Thyroid gland (tissue), 4 donors: ENCODE data around the gene NCKAP1. TPM values are rescaled to one million over a fixed set of nuclear protein-coding genes. Genes with fewer than 3 reads are reported as not detected.
"Not testable (repeated sequence)": the region's sequence is repeated elsewhere in the genome, so short reads cannot be mapped to it uniquely, and the experiment has no call there.

Experiments
- DNase-seq, 2 donors: peaks; one replicate each; pipeline ENCODE4 v3.0.0-alpha.2; 2019
- H3K27ac ChIP-seq, 3 donors: fragments of 200-600 bp; sonication (generic); 1 replicate in 2 of 3; 2 replicates in 1 of 3; pipeline ENCODE4 v1.5.1; 2016 to 2019; ENCODE audit warnings: mild to moderate bottlenecking in 1 of 3, moderate library complexity in 1 of 3
- H3K27me3 ChIP-seq: fragments of 200-600 bp; sonication (generic); one replicate; pipeline ENCODE4 v1.5.1; 2019
- H3K36me3 ChIP-seq, 2 donors: fragments of 200-600 bp; sonication (generic); one replicate each; pipeline ENCODE4 v1.5.1; 2016 to 2019
- H3K4me1 ChIP-seq, 2 donors: fragments of 200-600 bp; sonication (generic); one replicate each; pipeline ENCODE4 v1.5.1; 2017 to 2019
- H3K4me3 ChIP-seq, 3 donors: fragments of 200-600 bp; sonication (generic); replicated peaks in 1 of 3; 1 replicate in 2 of 3; 2 replicates in 1 of 3; pipeline ENCODE4 v1.5.1; 2016; ENCODE audit warnings: mild to moderate bottlenecking in 1 of 3
- H3K9me3 ChIP-seq: fragments of 200-600 bp; sonication (generic); one replicate; pipeline ENCODE4 v1.5.1; 2017
- POLR2A ChIP-seq, 2 donors: fragments of 450-650 bp; IDR thresholded peaks; one replicate each; pipeline ENCODE4 v1.6.1; 2017; ENCODE audit warnings: antibody characterized with exemption in 2 of 2, mild to moderate bottlenecking in 2 of 2, moderate library complexity in 1 of 2
- WGBS, 2 donors: methylation state at CpG; one replicate each; pipeline ENCODE4 v1.1.5; 2017; 5-methylcytosine and 5-hydroxymethylcytosine counted together
- intact Hi-C: fragments of 100-400 bp; cut with DNase I; formaldehyde crosslinking; loops from one replicate; pipeline ENCODE4 v1.15.1; 2023
- total RNA-seq, 4 donors: library from RNA; depleted of rRNA; stranded (reverse); fragments of >200 nt; gene quantifications; one replicate each; pipeline ENCODE4 v1.2.3, GENCODE V29; 2016
- TF ChIP-seq, protein P1 (sequence below), 6 experiments: fragments of 200-600 bp in 3 of 6; fragments of 450-650 bp in 3 of 6; sonication (generic) in 3 of 6; IDR thresholded peaks; one replicate each; pipeline ENCODE4 v1.5.1; 2016 to 2019; ENCODE audit warnings: antibody characterized with exemption in 6 of 6, mild to moderate bottlenecking in 2 of 6, inconsistent platforms in 1 of 6, moderate library complexity in 1 of 6

The NCKAP1 gene
- total RNA-seq, 4 donors from 2014 or later: 139 to 214 (median 172) TPM

DNA sequence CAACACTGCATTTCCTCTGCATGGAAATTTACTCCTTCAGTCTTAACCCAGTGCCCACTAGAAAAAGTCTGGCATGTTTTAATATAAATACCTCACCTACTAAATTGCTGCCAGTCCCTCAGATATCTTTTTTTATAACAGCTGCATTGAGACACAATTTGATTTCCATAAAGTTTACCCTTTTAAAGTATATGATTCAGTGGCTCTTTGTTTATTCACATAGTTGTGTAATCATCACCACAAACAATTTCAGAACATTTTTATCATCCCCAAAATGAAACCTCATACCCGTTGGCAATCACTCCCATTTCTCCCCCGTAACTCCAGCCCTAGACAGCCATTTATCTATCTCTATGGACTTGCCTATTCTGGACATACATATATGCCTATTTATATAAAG lies 154.8 kb downstream of the NCKAP1 start:
- no peak overlapping the region for H3K27ac ChIP-seq
- WGBS, 2 donors: 77 to 87% methylated on average over 2 of the region's 2 CpGs
- H3K27me3 ChIP-seq: no peaks in the 10 kb centered on the region
- intact Hi-C loops: no loop called here
- TF ChIP-seq POLR2A (IDR thresholded peaks at IDR 0.05): no peak
- TF ChIP-seq, protein P1, sequence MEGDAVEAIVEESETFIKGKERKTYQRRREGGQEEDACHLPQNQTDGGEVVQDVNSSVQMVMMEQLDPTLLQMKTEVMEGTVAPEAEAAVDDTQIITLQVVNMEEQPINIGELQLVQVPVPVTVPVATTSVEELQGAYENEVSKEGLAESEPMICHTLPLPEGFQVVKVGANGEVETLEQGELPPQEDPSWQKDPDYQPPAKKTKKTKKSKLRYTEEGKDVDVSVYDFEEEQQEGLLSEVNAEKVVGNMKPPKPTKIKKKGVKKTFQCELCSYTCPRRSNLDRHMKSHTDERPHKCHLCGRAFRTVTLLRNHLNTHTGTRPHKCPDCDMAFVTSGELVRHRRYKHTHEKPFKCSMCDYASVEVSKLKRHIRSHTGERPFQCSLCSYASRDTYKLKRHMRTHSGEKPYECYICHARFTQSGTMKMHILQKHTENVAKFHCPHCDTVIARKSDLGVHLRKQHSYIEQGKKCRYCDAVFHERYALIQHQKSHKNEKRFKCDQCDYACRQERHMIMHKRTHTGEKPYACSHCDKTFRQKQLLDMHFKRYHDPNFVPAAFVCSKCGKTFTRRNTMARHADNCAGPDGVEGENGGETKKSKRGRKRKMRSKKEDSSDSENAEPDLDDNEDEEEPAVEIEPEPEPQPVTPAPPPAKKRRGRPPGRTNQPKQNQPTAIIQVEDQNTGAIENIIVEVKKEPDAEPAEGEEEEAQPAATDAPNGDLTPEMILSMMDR (IDR thresholded peaks at IDR 0.05): no peak
- H3K9me3 ChIP-seq: no peaks in the 10 kb centered on the region
- H3K4me3 ChIP-seq: no peak overlapping the region
- H3K36me3 ChIP-seq: no peaks in the 10 kb centered on the region
- no peaks in the 10 kb centered on the region for H3K4me1 ChIP-seq
- DNase-seq: no peak

GRCh38 chr2:182880100-182880499 lies 158.2 kb downstream of the NCKAP1 start:
- WGBS, 2 donors: 89 to 94% methylated on average over 1 of the region's 1 CpG
- H3K9me3 ChIP-seq, H3K4me1 ChIP-seq, H3K4me3 ChIP-seq, DNase-seq, intact Hi-C loops, H3K27me3 ChIP-seq, H3K36me3 ChIP-seq, H3K27ac ChIP-seq: not testable (repeated sequence)

- intact Hi-C loops, H3K4me1 ChIP-seq, DNase-seq, H3K36me3 ChIP-seq, H3K27me3 ChIP-seq, H3K9me3 ChIP-seq, H3K27ac ChIP-seq, H3K4me3 ChIP-seq: not testable (repeated sequence)
- 95 to 100% methylated on average over 1 of the region's 1 CpG for WGBS, 2 donors
Measured at GRCh38 chr2:182876653-182877052, 161.6 kb downstream of the NCKAP1 start.

GRCh38 chr2:182870227-182870626 lies 168.0 kb downstream of the NCKAP1 start:
- Histone ChIP-seq H3K27ac (no peak overlapping the region), H3K9me3 (no peaks in the 10 kb centered on the region), H3K4me1 (peaks cover 16% of the 10 kb centered on the region in 2 donors), H3K27me3 (no peaks in the 10 kb centered on the region), H3K4me3 (no peak overlapping the region), H3K36me3 (no peaks in the 10 kb centered on the region)
- no peak for TF ChIP-seq POLR2A (IDR thresholded peaks at IDR 0.05)
- TF ChIP-seq, protein P1 (IDR thresholded peaks at IDR 0.05): no peak
- WGBS, 2 donors: 0 to 8% methylated on average over 1 of the region's 1 CpG
- intact Hi-C loops: no loop called here
- DNase-seq: no peak

- intact Hi-C loops: no loop called here
- H3K27ac ChIP-seq: no peak overlapping the region
- peaks cover 16% of the 10 kb centered on the region in 2 donors for H3K4me1 ChIP-seq
- no peaks in the 10 kb centered on the region for H3K27me3 ChIP-seq
- TF ChIP-seq, protein P1 (IDR thresholded peaks at IDR 0.05): no peak
- TF ChIP-seq POLR2A (IDR thresholded peaks at IDR 0.05): no peak
- DNase-seq: no peak
- H3K4me3 ChIP-seq: no peak overlapping the region
- H3K9me3 ChIP-seq: no peaks in the 10 kb centered on the region
- no peaks in the 10 kb centered on the region for H3K36me3 ChIP-seq
- 84% methylated on average over 6 of the region's 6 CpGs for WGBS, 2 donors
Measured at GRCh38 chr2:182868054-182868796, 170.0 kb downstream of the NCKAP1 start.

GRCh38 chr2:182867426-182868053 lies 170.7 kb downstream of the NCKAP1 start:
- H3K4me3 ChIP-seq: peak overlapping the region in 1 of 3 donors; percentile 27
- 46 to 50% methylated on average over 12 of the region's 12 CpGs for WGBS, 2 donors

More at GRCh38 chr2:182867426-182868053, 170.7 kb downstream of the NCKAP1 start:
- intact Hi-C loops: no loop called here
- H3K27me3 ChIP-seq: no peaks in the 10 kb centered on the region
- H3K9me3 ChIP-seq: no peaks in the 10 kb centered on the region
- TF ChIP-seq, protein P1 (IDR thresholded peaks at IDR 0.05): no peak
- no peak for TF ChIP-seq POLR2A (IDR thresholded peaks at IDR 0.05)
- peaks cover 16% of the 10 kb centered on the region in 2 donors for H3K4me1 ChIP-seq
- H3K27ac ChIP-seq: peak overlapping the region in 2 of 3 donors; percentile 13 to 30
- H3K36me3 ChIP-seq: no peaks in the 10 kb centered on the region
- no peak for DNase-seq
